Activated CD8-positive, alpha-beta memory T cell treated with anti-CD3 and anti-CD28 coated beads, Interleukin-2, amount 10 ng/mL, durations not matched to agents 7 days and 5 days (primary cell): ENCODE data around the gene NLRP13. TPM values are rescaled to one million over a fixed set of nuclear protein-coding genes. Genes with fewer than 3 reads are reported as not detected.
"Not testable (repeated sequence)": the region's sequence is repeated elsewhere in the genome, so short reads cannot be mapped to it uniquely, and the experiment has no call there.

Experiments used
- ATAC-seq: fragments of 150-1000 bp; cut with Tn5 transposase; one replicate; pipeline ENCODE4 v1.10.0; 2021; ENCODE audit warnings: moderate library complexity
- CTCF ChIA-PET: fragments of 350-600 bp; sonication (Branson Sonifier 250); formaldehyde crosslinking; loops from one replicate; lab custom pipeline; 2021; ENCODE audit warnings: antibody characterized with exemption; lab: Charles Lee
- DNase-seq: peaks from one replicate; pipeline ENCODE4 v3.0.0-alpha.2; 2020
- H3K27ac Mint-ChIP-seq: one replicate; pipeline ENCODE4 v1.8.0; 2021; ENCODE audit warnings: mild to moderate bottlenecking, mixed read lengths
- H3K27me3 Mint-ChIP-seq: one replicate; pipeline ENCODE4 v1.8.0; 2021; ENCODE audit warnings: mixed read lengths
- H3K36me3 Mint-ChIP-seq: one replicate; pipeline ENCODE4 v1.8.0; 2021; ENCODE audit warnings: mild to moderate bottlenecking, mixed read lengths
- H3K4me1 Mint-ChIP-seq: one replicate; pipeline ENCODE4 v1.8.0; 2021; ENCODE audit warnings: mixed read lengths
- H3K4me3 Mint-ChIP-seq: one replicate; pipeline ENCODE4 v1.8.0; 2021; ENCODE audit warnings: mild to moderate bottlenecking, moderate library complexity, mixed read lengths
- H3K9me3 Mint-ChIP-seq: one replicate; pipeline ENCODE4 v1.8.0; 2022; ENCODE audit warnings: low read depth, mixed read lengths
- total RNA-seq, 2 experiments: library from RNA; stranded (reverse); gene quantifications; one replicate each; pipeline ENCODE4 v1.2.3, GENCODE V29; 2021

Gene NLRP13
- total RNA-seq, 2 experiments from 2014 or later, result not detected

DNA sequence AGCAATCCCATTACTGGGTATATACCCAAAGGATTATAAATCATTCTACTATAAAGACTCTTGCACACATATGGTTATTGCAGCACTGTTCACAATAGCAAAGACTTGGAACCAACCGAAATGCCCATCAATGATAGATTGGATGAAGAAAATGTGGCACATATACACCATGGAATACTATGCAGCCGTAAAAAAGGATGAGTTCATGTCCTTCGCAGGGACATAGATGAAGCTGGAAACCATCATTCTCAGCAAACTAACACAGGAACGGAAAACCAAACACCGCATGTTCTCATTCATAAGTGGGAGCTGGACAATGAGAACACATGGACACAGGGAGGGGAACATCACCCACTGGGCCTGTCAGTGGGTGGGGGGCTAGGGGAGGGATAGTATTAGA is 2.9 kb downstream of the NLRP13 start:
- H3K4me1 Mint-ChIP-seq, ATAC-seq, CTCF ChIA-PET, H3K4me3 Mint-ChIP-seq, H3K36me3 Mint-ChIP-seq, DNase-seq, H3K27me3 Mint-ChIP-seq, H3K27ac Mint-ChIP-seq: not testable (repeated sequence)
- H3K9me3 Mint-ChIP-seq, result peaks cover 19% of the 10 kb centered on the region

DNA sequence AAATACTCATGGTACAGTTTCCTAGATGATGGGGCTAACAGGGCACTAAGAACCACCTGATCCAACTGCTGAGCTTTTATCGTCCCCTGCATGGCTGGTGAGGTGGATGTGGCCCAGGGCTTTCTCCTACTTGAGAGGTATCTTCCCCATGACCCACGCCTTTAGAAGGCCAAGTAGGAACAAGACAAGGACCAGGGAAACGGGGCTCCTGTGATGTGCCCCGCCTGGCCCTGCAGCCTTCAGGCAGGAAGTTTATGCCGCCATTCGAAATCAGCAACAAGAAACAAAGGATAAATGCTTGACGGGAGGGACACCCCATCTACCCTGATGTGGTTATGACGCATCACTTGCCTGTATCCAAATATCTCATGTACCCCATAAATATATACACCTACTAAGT is 4.1 kb downstream of the NLRP13 start:
- DNase-seq (no peak), ATAC-seq (no peak)
- H3K4me1 Mint-ChIP-seq, result no peaks in the 10 kb centered on the region

GRCh38 chr19:55923556-55923955 is 8.6 kb downstream of the NLRP13 start:
- Mint-ChIP-seq H3K4me3 (no peak overlapping the region), H3K4me1 (no peaks in the 10 kb centered on the region), H3K27me3 (no peaks in the 10 kb centered on the region), H3K9me3 (peaks cover 16% of the 10 kb centered on the region), H3K27ac (no peak overlapping the region), H3K36me3 (no peaks in the 10 kb centered on the region)
- CTCF ChIA-PET, result no interaction called here
- ATAC-seq, result no peak
- no peak for DNase-seq

More for the DNA sequence above, 4.1 kb downstream of the NLRP13 start:
- CTCF ChIA-PET, result no interaction called here
- no peak overlapping the region for H3K27ac Mint-ChIP-seq
- no peak overlapping the region for H3K4me3 Mint-ChIP-seq
- no peaks in the 10 kb centered on the region for H3K36me3 Mint-ChIP-seq
- H3K9me3 Mint-ChIP-seq, result peaks cover 19% of the 10 kb centered on the region
- H3K27me3 Mint-ChIP-seq, result no peaks in the 10 kb centered on the region

DNA sequence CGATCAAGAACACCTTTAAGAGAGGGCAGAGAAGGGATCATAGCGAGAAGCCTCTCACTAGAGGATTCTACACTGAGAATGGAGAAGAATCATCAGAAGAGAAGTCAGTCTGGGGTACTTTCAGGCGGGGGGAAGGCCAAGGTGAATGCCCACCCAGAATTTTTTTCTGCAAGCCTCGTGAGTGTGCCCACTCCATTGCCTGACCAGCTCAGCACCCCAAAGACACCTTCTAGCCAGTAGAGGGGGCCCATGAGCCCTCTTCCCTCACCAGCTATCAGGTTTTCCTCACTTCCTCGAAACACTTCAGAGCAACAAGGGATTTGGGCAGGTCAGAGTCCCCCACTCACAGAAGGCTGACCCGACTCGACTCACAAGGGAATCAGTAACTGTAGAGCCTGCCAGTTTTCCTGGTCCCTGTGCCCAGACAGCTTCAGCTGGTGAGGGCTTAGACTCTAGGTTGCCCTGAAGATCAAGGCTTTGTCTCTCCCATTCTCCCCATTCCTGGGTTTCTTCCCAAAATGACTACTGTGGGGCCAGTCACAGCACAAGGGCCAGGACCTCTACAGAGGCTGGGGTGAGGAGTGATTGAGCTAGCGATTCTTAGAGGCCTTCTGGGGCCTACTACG is 18.4 kb downstream of the NLRP13 start:
- Mint-ChIP-seq H3K9me3 (peaks cover 6% of the 10 kb centered on the region), H3K4me3 (no peak overlapping the region), H3K4me1 (no peaks in the 10 kb centered on the region), H3K27me3 (no peaks in the 10 kb centered on the region), H3K27ac (no peak overlapping the region), H3K36me3 (no peaks in the 10 kb centered on the region)
- DNase-seq, result no peak
- CTCF ChIA-PET, result no interaction called here
- no peak for ATAC-seq

- no peak overlapping the region for H3K4me3 Mint-ChIP-seq
- H3K27me3 Mint-ChIP-seq, result no peaks in the 10 kb centered on the region
- no peaks in the 10 kb centered on the region for H3K4me1 Mint-ChIP-seq
- DNase-seq (no peak), ATAC-seq (no peak)
- no peak overlapping the region for H3K27ac Mint-ChIP-seq
- H3K36me3 Mint-ChIP-seq, result no peaks in the 10 kb centered on the region
- CTCF ChIA-PET, result no interaction called here
- peaks cover 6% of the 10 kb centered on the region for H3K9me3 Mint-ChIP-seq
These were observed 19.2 kb downstream of the NLRP13 start for GRCh38 chr19:55912916-55913315.

GRCh38 chr19:55909801-55910200 is 22.3 kb downstream of the NLRP13 start:
- Mint-ChIP-seq H3K36me3 (no peaks in the 10 kb centered on the region), H3K4me3 (no peak overlapping the region), H3K9me3 (peaks cover 7% of the 10 kb centered on the region), H3K4me1 (no peaks in the 10 kb centered on the region), H3K27ac (no peak overlapping the region), H3K27me3 (no peaks in the 10 kb centered on the region)
- ATAC-seq (no peak), DNase-seq (no peak)
- CTCF ChIA-PET, result no interaction called here

GRCh38 chr19:55907746-55908145 is 24.4 kb downstream of the NLRP13 start:
- no peaks in the 10 kb centered on the region for H3K27me3 Mint-ChIP-seq
- ATAC-seq, result no peak
- no peak overlapping the region for H3K4me3 Mint-ChIP-seq
- no peaks in the 10 kb centered on the region for H3K36me3 Mint-ChIP-seq
- no peaks in the 10 kb centered on the region for H3K4me1 Mint-ChIP-seq
- CTCF ChIA-PET, result no interaction called here
- H3K27ac Mint-ChIP-seq, result no peak overlapping the region
- no peak for DNase-seq
- H3K9me3 Mint-ChIP-seq, result peaks cover 7% of the 10 kb centered on the region

- H3K36me3 Mint-ChIP-seq, result no peaks in the 10 kb centered on the region
- no peak overlapping the region for H3K27ac Mint-ChIP-seq
- CTCF ChIA-PET, result no interaction called here
- H3K4me3 Mint-ChIP-seq, result no peak overlapping the region
- no peaks in the 10 kb centered on the region for H3K27me3 Mint-ChIP-seq
- no peak for ATAC-seq
- peaks cover 7% of the 10 kb centered on the region for H3K9me3 Mint-ChIP-seq
- DNase-seq, result no peak
- H3K4me1 Mint-ChIP-seq, result no peaks in the 10 kb centered on the region
These were observed 24.9 kb downstream of the NLRP13 start for GRCh38 chr19:55907286-55907685.

DNA sequence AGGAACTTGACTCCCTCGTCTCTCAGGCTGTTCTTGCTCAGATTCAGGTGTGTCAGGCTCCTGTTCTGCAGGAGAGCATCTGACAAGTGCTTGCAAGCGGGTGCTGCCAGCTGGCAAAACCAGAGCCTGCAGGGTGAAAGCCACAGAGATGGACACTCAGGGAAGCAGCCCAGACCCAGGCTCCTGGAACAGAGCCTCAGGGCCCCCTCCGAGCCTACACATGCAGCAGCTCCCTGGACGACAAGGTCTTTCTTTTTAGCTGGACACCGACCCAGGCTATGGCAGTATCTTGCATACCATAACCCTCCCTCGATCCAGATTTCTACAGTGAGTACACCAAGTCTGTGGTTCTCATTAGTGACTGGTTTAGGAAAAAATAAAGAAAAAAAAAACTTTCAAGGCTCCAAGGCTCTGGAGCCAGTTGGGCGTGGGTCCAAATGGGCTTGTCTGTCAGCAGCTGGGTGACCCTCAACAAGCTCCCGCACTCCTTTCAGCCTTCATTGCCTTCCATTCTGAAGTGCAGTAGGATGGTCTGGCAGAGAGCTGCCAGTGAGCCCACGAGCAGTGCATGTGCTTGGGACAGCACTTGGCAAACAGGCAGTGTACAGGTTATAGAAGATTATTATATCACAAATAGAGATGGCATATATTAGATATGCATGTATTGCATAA is 29.9 kb downstream of the NLRP13 start:
- DNase-seq (no peak), ATAC-seq (no peak)
- CTCF ChIA-PET, result no interaction called here
- Mint-ChIP-seq H3K9me3 (peaks cover 6% of the 10 kb centered on the region), H3K27ac (no peak overlapping the region), H3K4me1 (no peaks in the 10 kb centered on the region), H3K4me3 (no peak overlapping the region), H3K36me3 (no peaks in the 10 kb centered on the region), H3K27me3 (no peaks in the 10 kb centered on the region)

DNA sequence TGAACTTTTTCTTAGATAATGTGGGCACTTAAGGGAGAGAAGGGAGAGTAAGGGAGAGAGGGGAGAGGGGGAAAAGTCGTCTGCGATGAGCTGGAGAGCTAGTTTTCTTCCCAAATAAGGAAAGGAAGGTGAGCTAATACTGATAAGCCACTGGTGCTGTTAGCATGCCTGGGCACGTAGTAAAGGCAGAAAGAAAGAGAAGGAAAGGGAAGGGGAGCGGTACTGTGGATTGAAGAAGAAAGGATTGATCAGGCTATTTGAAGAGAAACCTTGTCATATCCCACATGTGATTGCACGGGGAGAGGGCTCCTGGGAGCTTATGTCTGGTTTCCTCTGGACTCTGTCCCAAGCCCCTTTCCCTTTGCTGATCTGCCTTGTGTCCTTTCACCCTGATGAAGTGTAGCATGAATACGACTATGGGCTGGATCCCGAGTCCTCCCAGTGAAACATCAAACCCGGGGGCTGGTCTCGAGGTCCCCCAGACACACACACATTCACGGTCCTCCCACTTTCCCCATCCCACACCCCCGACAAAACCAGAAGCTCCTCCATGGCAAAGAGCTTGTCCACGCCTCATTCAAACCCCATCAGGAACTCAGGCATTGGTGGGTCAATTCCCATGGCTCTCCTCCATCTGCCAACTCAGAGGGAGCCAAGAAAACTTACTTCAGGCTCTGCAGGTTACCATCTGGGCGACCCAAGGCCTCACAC is 30.6 kb downstream of the NLRP13 start:
- Mint-ChIP-seq H3K9me3 (peaks cover 6% of the 10 kb centered on the region), H3K36me3 (no peaks in the 10 kb centered on the region), H3K27ac (no peak overlapping the region), H3K4me3 (no peak overlapping the region), H3K4me1 (no peaks in the 10 kb centered on the region), H3K27me3 (no peaks in the 10 kb centered on the region)
- CTCF ChIA-PET, result no interaction called here
- ATAC-seq (no peak), DNase-seq (no peak)

GRCh38 chr19:55898911-55899310 is 33.2 kb downstream of the NLRP13 start:
- ATAC-seq, result no peak
- Mint-ChIP-seq H3K27ac (no peak overlapping the region), H3K9me3 (peaks cover 10% of the 10 kb centered on the region), H3K4me3 (no peak overlapping the region), H3K27me3 (no peaks in the 10 kb centered on the region), H3K4me1 (no peaks in the 10 kb centered on the region), H3K36me3 (no peaks in the 10 kb centered on the region)
- CTCF ChIA-PET, result no interaction called here
- DNase-seq, result no peak

DNA sequence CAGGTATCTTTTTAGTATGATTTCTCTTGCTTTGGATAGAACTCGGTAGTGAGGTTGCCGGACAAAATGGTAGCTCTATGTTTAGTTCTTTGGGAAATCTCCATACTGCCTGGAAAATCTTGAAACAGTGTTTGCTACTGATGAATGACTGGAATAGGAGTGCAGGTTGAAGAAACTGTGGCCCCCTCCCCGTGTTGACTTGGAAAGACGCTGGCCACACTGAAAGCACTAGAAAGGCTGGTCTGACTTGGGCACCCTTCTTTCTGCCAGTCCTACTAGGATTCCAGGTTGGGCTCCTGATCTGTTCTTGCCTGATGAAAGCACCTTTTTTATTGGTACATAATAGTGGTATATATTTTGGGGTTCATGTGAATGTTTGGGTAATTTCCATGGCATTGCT is 49.5 kb downstream of the NLRP13 start:
- no peak overlapping the region for H3K4me3 Mint-ChIP-seq
- no peaks in the 10 kb centered on the region for H3K36me3 Mint-ChIP-seq
- H3K9me3 Mint-ChIP-seq, result peaks cover 21% of the 10 kb centered on the region
- DNase-seq (no peak), ATAC-seq (no peak)
- H3K4me1 Mint-ChIP-seq, result no peaks in the 10 kb centered on the region
- CTCF ChIA-PET, result no interaction called here
- H3K27ac Mint-ChIP-seq, result no peak overlapping the region
- H3K27me3 Mint-ChIP-seq, result no peaks in the 10 kb centered on the region

DNA sequence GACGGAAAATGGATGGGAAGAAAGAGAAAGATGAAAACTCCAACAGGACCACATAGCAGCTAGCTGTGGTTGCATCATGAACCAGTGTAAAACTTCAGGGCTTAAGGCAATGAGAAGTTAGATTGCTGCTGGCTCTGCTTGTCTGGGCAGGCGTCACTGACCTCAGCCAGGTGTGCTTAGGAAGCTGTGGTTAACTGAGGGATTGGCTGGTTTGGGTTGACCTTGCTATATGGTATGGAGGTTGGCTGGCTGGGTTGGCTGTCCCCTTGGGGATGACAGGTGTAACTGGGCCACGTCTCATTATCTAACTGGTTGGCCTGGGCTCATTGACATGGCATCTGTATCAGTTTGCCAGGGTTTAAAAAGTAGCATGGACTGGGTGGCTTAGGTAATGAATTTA is 54.9 kb downstream of the NLRP13 start:
- H3K9me3 Mint-ChIP-seq, result peaks cover 10% of the 10 kb centered on the region
- H3K4me3 Mint-ChIP-seq, result no peak overlapping the region
- H3K27ac Mint-ChIP-seq, result no peak overlapping the region
- H3K27me3 Mint-ChIP-seq, result no peaks in the 10 kb centered on the region
- H3K4me1 Mint-ChIP-seq, result no peaks in the 10 kb centered on the region
- CTCF ChIA-PET, result no interaction called here
- no peak for ATAC-seq
- H3K36me3 Mint-ChIP-seq, result no peaks in the 10 kb centered on the region
- no peak for DNase-seq

GRCh38 chr19:55870736-55871135 is 61.4 kb downstream of the NLRP13 start:
- Mint-ChIP-seq H3K4me1 (no peaks in the 10 kb centered on the region), H3K27ac (no peak overlapping the region), H3K36me3 (no peaks in the 10 kb centered on the region), H3K4me3 (no peak overlapping the region), H3K9me3 (peaks cover 19% of the 10 kb centered on the region), H3K27me3 (no peaks in the 10 kb centered on the region)
- ATAC-seq (no peak), DNase-seq (no peak)
- CTCF ChIA-PET, result no interaction called here
